HepG2 (cell line): ENCODE results near the gene POLR2H. TPM values are rescaled to one million over a fixed set of nuclear protein-coding genes. Genes with fewer than 3 reads are reported as not detected.

Experiments used
- ATAC-seq: fragments of 200-7000 bp; cut with Tn5 transposase; 3 replicates; pipeline ENCODE4 v1.9.1; 2020; ENCODE audit warnings: mild to moderate bottlenecking, moderate library complexity
- BruUV-seq: library from RNA; stranded (reverse); fragments of 400-500 nt; replicated peaks from 2 replicates; lab custom pipeline; 2021; lab: Mats Ljungman, UMichigan
- CTCF ChIA-PET: fragments of 300-600 bp; formaldehyde crosslinking; extraction: SDS; loops from one replicate; lab custom pipeline; 2021; ENCODE audit warnings: low total read pairs, inconsistent platforms, low intra/inter-chr PET ratio; lab: Yijun Ruan, JAX
- POLR2A ChIA-PET: fragments of 350-600 bp; sonication (Branson Sonifier 250); formaldehyde crosslinking; loops from one replicate; lab custom pipeline; 2020; ENCODE audit warnings: antibody characterized with exemption, inconsistent platforms; lab: Yijun Ruan, JAX
- DNase-seq: peaks from one replicate; pipeline ENCODE4 v3.0.0-alpha.2; 2015; ENCODE audit warnings: low spot score
- FAIRE-seq: peaks from 3 replicates; lab custom pipeline; 2011; peaks lifted over from hg19 to GRCh38; lab: Jason Lieb, UNC
- H2AFZ ChIP-seq: one replicate; pipeline ENCODE4 v1.6.1; 2011; ENCODE audit warnings: low read length, inconsistent platforms
- H3K27ac ChIP-seq: fragments of 300-600 bp; 3 replicates; pipeline ENCODE4 v1.8.0; 2011; ENCODE audit warnings: mixed run types, mild to moderate bottlenecking, mixed read lengths, low read length, inconsistent platforms; ENCODE audit not compliant: insufficient read depth; ENCODE audit errors: extremely low read length
- H3K27me3 ChIP-seq, 2 experiments: fragments of 200-600 bp in 1 of 2; 2 replicates in 1 of 2; 3 replicates in 1 of 2; pipeline versions ENCODE4 v1.6.0 to v1.8.0; 2011; ENCODE audit warnings: low read length in 2 of 2, mild to moderate bottlenecking in 2 of 2, moderate library complexity in 2 of 2, inconsistent platforms in 1 of 2; ENCODE audit not compliant: insufficient read depth in 2 of 2, control insufficient read depth in 1 of 2
- H3K36me3 ChIP-seq, 2 experiments: fragments of 200-600 bp in 1 of 2; replicated peaks in 1 of 2; 2 replicates in 1 of 2; 3 replicates in 1 of 2; pipeline versions ENCODE4 v1.5.1 to v1.8.0; 2011; ENCODE audit warnings: low read length in 2 of 2, inconsistent platforms in 1 of 2; ENCODE audit not compliant: insufficient read depth in 2 of 2, control insufficient read depth in 1 of 2
- H3K4me1 ChIP-seq: 2 replicates; pipeline ENCODE4 v1.5.1; 2012; ENCODE audit warnings: low read length, inconsistent platforms; ENCODE audit not compliant: insufficient read depth
- H3K4me2 ChIP-seq: 2 replicates; pipeline ENCODE4 v1.6.0; 2011; ENCODE audit warnings: low read depth, low read length, inconsistent platforms
- H3K4me3 ChIP-seq, 3 experiments: fragments of 200-600 bp in 1 of 3; sonication (generic), shearing (Covaris generic) in 1 of 3; replicated peaks in 1 of 3; 2 replicates each; pipeline ENCODE4 v1.5.1; 2011 to 2016; ENCODE audit warnings: low read length in 3 of 3, inconsistent platforms in 2 of 3, low read depth in 2 of 3, mild to moderate bottlenecking in 2 of 3, control low read depth in 1 of 3, mixed read lengths in 1 of 3; ENCODE audit not compliant: insufficient read depth in 1 of 3
- H3K79me2 ChIP-seq: one replicate; pipeline ENCODE4 v1.6.1; 2011; ENCODE audit warnings: low read length, inconsistent platforms; ENCODE audit not compliant: insufficient read depth
- H3K9ac ChIP-seq: 2 replicates; pipeline ENCODE4 v1.6.0; 2011; ENCODE audit warnings: mild to moderate bottlenecking, low read depth, low read length, inconsistent platforms; ENCODE audit not compliant: insufficient read depth
- H3K9me3 ChIP-seq: 2 replicates; pipeline ENCODE4 v1.5.1; 2012; ENCODE audit warnings: mild to moderate bottlenecking, low read length
- H4K20me1 ChIP-seq: 2 replicates; pipeline ENCODE4 v1.6.0; 2011; ENCODE audit warnings: inconsistent platforms, mild to moderate bottlenecking, low read length, moderate library complexity; ENCODE audit not compliant: insufficient read depth
- HMGA1 ChIP-seq: sonication (generic); formaldehyde crosslinking; conservative IDR thresholded peaks from 2 replicates; pipeline ENCODE4 v1.4.0; 2020; ENCODE audit warnings: missing genetic modification reagents
- KDM6A ChIP-seq: IDR thresholded peaks from 2 replicates; pipeline ENCODE4 v1.6.1; 2016; ENCODE audit warnings: low read depth
- PCBP1 ChIP-seq: fragments of 200-400 bp; formaldehyde crosslinking; IDR thresholded peaks from 2 replicates; pipeline ENCODE4 v1.6.1; 2017; ENCODE audit warnings: mild to moderate bottlenecking, low read depth, low read length, borderline replicate concordance
- PTBP1 ChIP-seq: fragments of 200-400 bp; formaldehyde crosslinking; IDR thresholded peaks from 2 replicates; pipeline ENCODE4 v1.6.1; 2018; ENCODE audit warnings: low read length, low read depth; ENCODE audit not compliant: poor library complexity, severe bottlenecking
- REL ChIP-seq: sonication (generic); formaldehyde crosslinking; conservative IDR thresholded peaks from 2 replicates; pipeline ENCODE4 v1.8.0; 2022; ENCODE audit warnings: mild to moderate bottlenecking, missing genetic modification reagents, moderate library complexity
- SMC3 ChIP-seq: IDR thresholded peaks from 2 replicates; pipeline ENCODE4 v1.6.1; 2011; ENCODE audit warnings: low read length, improper control_type of control experiment
- ZBTB42 ChIP-seq: sonication (generic); formaldehyde crosslinking; IDR thresholded peaks from 2 replicates; pipeline ENCODE4 v1.5.0; 2020; ENCODE audit warnings: mild to moderate bottlenecking, missing genetic modification reagents
- ZNF20 ChIP-seq: sonication (generic); formaldehyde crosslinking; IDR thresholded peaks from 2 replicates; pipeline ENCODE4 v1.4.0; 2020; ENCODE audit warnings: mild to moderate bottlenecking, moderate library complexity, missing genetic modification reagents
- ZNF24 ChIP-seq: fragments of 450-650 bp; IDR thresholded peaks from 2 replicates; pipeline ENCODE4 v1.6.1; 2017; ENCODE audit warnings: antibody characterized with exemption, mild to moderate bottlenecking
- ZNF431 ChIP-seq: sonication (generic); formaldehyde crosslinking; IDR thresholded peaks from 2 replicates; pipeline ENCODE4 v1.9.0; 2022; ENCODE audit warnings: missing genetic modification reagents, low read depth, mild to moderate bottlenecking, borderline replicate concordance
- ZNF577 ChIP-seq: sonication (generic); formaldehyde crosslinking; IDR thresholded peaks from 2 replicates; pipeline ENCODE4 v1.4.0; 2020; ENCODE audit warnings: mild to moderate bottlenecking, low read depth, missing genetic modification reagents, borderline replicate concordance
- ZNF775 ChIP-seq: sonication (generic); formaldehyde crosslinking; IDR thresholded peaks from 2 replicates; pipeline ENCODE4 v1.4.0; 2020; ENCODE audit warnings: missing genetic modification reagents, mild to moderate bottlenecking, moderate library complexity, borderline replicate concordance
- ZSCAN21 ChIP-seq: sonication (generic); formaldehyde crosslinking; IDR thresholded peaks from 2 replicates; pipeline ENCODE4 v1.8.0; 2022; ENCODE audit warnings: mild to moderate bottlenecking, missing genetic modification reagents, moderate library complexity, borderline replicate concordance
- WGBS: methylation state at CpG from one replicate; pipeline ENCODE4 v1.1.6; 2017; ENCODE audit warnings: low lambda C conversion rate; 5-methylcytosine and 5-hydroxymethylcytosine counted together
- in situ Hi-C: cut with HindIII; loops from 2 replicates; pipeline ENCODE4 v1.10.0; 2017; ENCODE audit warnings: low pct_unique_long_range_greater_than_20kb; ENCODE audit not compliant: extremely low pct_ligation_motif_present
- intact Hi-C: fragments of 100-400 bp; cut with micrococcal nuclease; formaldehyde crosslinking; loops from one replicate; pipeline ENCODE4 v1.10.0; 2022; ENCODE audit not compliant: unreplicated experiment
- polyA plus RNA-seq, 8 experiments: library from polyadenylated mRNA; depleted of rRNA in 3 of 8; stranded (reverse) in 7 of 8; unstranded in 1 of 8; fragments of >200 nt; fragmentation: Illumina TruSeq in 4 of 8; extraction: Trizol in 4 of 8; gene quantifications; 2 replicates each; pipeline versions ENCODE4 v1.2.1 to v1.2.3, GENCODE V29; 2011 to 2016; ENCODE audit warnings: low read depth in 4 of 8, missing spikeins in 1 of 8, mixed read lengths in 1 of 8; ENCODE audit not compliant: insufficient read depth in 1 of 8
- total RNA-seq, 5 experiments: library from RNA; depleted of rRNA; stranded (reverse); fragments of >200 nt; fragmentation: Illumina TruSeq; extraction: Trizol; gene quantifications; 2 replicates each; pipeline ENCODE4 v1.2.3, GENCODE V29; 2016; ENCODE audit warnings: low read depth in 1 of 5
- TF ChIP-seq, protein P1 (sequence below): IDR thresholded peaks from 2 replicates; pipeline ENCODE4 v1.6.1; 2016; ENCODE audit warnings: missing compliant biosample characterization, missing genetic modification reagents, borderline replicate concordance
- TF ChIP-seq, protein P2 (sequence below): sonication (generic); formaldehyde crosslinking; IDR thresholded peaks from 2 replicates; pipeline ENCODE4 v1.4.0; 2020; ENCODE audit warnings: mild to moderate bottlenecking, missing genetic modification reagents, borderline replicate concordance
- TF ChIP-seq, protein P3 (sequence below): sonication (generic); formaldehyde crosslinking; IDR thresholded peaks from 2 replicates; pipeline ENCODE4 v1.8.1; 2023; ENCODE audit warnings: mild to moderate bottlenecking, missing genetic modification reagents, borderline replicate concordance
- TF ChIP-seq, protein P4 (sequence below): sonication (generic); formaldehyde crosslinking; IDR thresholded peaks from 2 replicates; pipeline ENCODE4 v1.8.0; 2023; ENCODE audit warnings: mild to moderate bottlenecking, missing genetic modification reagents

Gene POLR2H
- total and polyA plus RNA-seq, 2 of the 13 experiments (the other 11 are each of a cell fraction or from before 2014, with no cell fraction given), result 118 to 194 TPM

DNA sequence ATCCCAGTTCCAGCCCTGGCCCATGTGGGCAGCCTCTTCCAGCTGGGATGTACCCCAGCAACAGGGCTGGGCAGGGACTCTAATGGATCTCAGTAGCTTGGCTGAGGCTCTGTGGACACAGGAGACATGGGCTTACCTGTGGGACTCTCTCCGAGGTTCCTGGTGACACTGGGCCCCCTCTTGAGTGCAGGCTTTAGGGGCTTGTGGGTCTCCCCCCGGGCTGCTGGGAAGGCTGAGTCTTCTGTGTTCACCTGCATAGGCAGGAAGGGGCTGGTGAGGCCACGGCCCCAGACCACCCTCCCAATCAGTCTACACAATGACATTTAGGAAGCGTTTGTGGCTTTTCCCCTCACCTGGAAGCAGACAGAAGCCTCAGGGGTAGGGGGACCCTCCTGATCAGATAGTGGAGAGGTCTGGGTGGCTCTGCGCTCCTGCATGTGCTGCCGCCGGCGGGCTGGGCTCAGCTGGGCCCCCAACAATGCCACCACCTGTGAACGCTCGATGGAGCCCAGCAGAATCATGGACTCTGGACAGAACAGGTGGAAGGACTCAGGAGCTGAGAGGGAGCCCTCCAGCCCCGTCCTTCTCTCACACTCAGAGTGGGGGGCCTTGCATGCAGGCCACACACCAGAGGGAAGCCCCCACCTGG, 8.5 kb upstream of the POLR2H start:
- Histone ChIP-seq H3K36me3 (peaks cover 15 to 53% of the 10 kb centered on the region in 2 experiments; a peak in 4 of 5 replicates), H3K9ac (no peak overlapping the region), H3K4me3 (no peak overlapping the region), H3K9me3 (no peaks in the 10 kb centered on the region), H3K79me2 (no peaks in the 10 kb centered on the region), H2AFZ (no peak overlapping the region), H4K20me1 (no peaks in the 10 kb centered on the region), H3K27me3 (no peaks in the 10 kb centered on the region), H3K4me2 (no peak overlapping the region), H3K4me1 (peaks cover 23% of the 10 kb centered on the region), H3K27ac (no peak overlapping the region)
- in situ Hi-C loops (loop anchor here (5.0 kb wide), 1 partner anchor 189 kb away; no protein-coding TSS in a partner anchor), intact Hi-C loops (no loop called here)
- DNase-seq, result no peak
- no peak for ATAC-seq
- CTCF ChIA-PET, result interaction anchor here (2.1 kb wide), 1 partner anchor 19 kb away, joined by 5 read pairs; no protein-coding TSS in a partner anchor
- POLR2A ChIA-PET, result interaction anchor here (1.3 kb wide), 1 partner anchor 9 kb away, joined by 5 read pairs; no protein-coding TSS in a partner anchor
- FAIRE-seq, result no peak
- TF ChIP-seq PTBP1 (no peak), SMC3 (no peak), ZSCAN21 (CRISPR knock-in tag) (no peak), ZNF431 (CRISPR knock-in tag) (no peak), ZNF577 (CRISPR knock-in tag) (no peak), REL (CRISPR knock-in tag) (no peak), ZNF775 (CRISPR knock-in tag) (no peak), ZNF24 (no peak), KDM6A (no peak), HMGA1 (CRISPR knock-in tag) (no peak), PCBP1 (no peak), ZBTB42 (CRISPR knock-in tag) (no peak), ZNF20 (CRISPR knock-in tag) (no peak)
- TF ChIP-seq, protein P1, sequence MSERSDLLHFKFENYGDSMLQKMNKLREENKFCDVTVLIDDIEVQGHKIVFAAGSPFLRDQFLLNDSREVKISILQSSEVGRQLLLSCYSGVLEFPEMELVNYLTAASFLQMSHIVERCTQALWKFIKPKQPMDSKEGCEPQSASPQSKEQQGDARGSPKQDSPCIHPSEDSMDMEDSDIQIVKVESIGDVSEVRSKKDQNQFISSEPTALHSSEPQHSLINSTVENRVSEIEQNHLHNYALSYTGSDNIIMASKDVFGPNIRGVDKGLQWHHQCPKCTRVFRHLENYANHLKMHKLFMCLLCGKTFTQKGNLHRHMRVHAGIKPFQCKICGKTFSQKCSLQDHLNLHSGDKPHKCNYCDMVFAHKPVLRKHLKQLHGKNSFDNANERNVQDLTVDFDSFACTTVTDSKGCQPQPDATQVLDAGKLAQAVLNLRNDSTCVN (CRISPR knock-in tag), result no peak
- TF ChIP-seq, protein P2, sequence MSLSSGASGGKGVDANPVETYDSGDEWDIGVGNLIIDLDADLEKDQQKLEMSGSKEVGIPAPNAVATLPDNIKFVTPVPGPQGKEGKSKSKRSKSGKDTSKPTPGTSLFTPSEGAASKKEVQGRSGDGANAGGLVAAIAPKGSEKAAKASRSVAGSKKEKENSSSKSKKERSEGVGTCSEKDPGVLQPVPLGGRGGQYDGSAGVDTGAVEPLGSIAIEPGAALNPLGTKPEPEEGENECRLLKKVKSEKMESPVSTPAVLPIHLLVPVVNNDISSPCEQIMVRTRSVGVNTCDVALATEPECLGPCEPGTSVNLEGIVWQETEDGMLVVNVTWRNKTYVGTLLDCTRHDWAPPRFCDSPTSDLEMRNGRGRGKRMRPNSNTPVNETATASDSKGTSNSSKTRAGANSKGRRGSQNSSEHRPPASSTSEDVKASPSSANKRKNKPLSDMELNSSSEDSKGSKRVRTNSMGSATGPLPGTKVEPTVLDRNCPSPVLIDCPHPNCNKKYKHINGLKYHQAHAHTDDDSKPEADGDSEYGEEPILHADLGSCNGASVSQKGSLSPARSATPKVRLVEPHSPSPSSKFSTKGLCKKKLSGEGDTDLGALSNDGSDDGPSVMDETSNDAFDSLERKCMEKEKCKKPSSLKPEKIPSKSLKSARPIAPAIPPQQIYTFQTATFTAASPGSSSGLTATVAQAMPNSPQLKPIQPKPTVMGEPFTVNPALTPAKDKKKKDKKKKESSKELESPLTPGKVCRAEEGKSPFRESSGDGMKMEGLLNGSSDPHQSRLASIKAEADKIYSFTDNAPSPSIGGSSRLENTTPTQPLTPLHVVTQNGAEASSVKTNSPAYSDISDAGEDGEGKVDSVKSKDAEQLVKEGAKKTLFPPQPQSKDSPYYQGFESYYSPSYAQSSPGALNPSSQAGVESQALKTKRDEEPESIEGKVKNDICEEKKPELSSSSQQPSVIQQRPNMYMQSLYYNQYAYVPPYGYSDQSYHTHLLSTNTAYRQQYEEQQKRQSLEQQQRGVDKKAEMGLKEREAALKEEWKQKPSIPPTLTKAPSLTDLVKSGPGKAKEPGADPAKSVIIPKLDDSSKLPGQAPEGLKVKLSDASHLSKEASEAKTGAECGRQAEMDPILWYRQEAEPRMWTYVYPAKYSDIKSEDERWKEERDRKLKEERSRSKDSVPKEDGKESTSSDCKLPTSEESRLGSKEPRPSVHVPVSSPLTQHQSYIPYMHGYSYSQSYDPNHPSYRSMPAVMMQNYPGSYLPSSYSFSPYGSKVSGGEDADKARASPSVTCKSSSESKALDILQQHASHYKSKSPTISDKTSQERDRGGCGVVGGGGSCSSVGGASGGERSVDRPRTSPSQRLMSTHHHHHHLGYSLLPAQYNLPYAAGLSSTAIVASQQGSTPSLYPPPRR (CRISPR knock-in tag), result no peak
- TF ChIP-seq, protein P3, sequence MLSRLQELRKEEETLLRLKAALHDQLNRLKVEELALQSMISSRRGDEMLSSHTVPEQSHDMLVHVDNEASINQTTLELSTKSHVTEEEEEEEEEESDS (CRISPR knock-in tag), result no peak
- TF ChIP-seq, protein P4, sequence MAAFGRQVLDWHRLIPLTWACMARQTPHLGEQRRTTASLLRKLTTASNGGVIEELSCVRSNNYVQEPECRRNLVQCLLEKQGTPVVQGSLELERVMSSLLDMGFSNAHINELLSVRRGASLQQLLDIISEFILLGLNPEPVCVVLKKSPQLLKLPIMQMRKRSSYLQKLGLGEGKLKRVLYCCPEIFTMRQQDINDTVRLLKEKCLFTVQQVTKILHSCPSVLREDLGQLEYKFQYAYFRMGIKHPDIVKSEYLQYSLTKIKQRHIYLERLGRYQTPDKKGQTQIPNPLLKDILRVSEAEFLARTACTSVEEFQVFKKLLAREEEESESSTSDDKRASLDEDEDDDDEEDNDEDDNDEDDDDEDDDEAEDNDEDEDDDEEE (CRISPR knock-in tag), result no peak
- no CpG with 5 or more reads among the region's 11 CpGs for WGBS
- BruUV-seq, result no TSS peak
